Activated CD4-positive, alpha-beta T cell treated with anti-CD3 and anti-CD28 coated beads for 36 hours (primary cell): ENCODE data around the gene CDKL2. TPM values are rescaled to one million over a fixed set of nuclear protein-coding genes. Genes with fewer than 3 reads are reported as not detected.
"Not testable (repeated sequence)": the region's sequence is repeated elsewhere in the genome, so short reads cannot be mapped to it uniquely, and the experiment has no call there.

ENCODE experiments used
- ATAC-seq: fragments of 200-7000 bp; cut with Tn5 transposase; one replicate; pipeline ENCODE4 v1.10.0; 2021; ENCODE audit warnings: mild to moderate bottlenecking, moderate library complexity
- CTCF ChIA-PET: fragments of 350-600 bp; sonication (Branson Sonifier 250); formaldehyde crosslinking; loops from one replicate; lab custom pipeline; 2021; ENCODE audit warnings: antibody characterized with exemption; lab: Charles Lee
- POLR2A ChIA-PET: fragments of 350-600 bp; sonication (Branson Sonifier 250); formaldehyde crosslinking; loops from one replicate; lab custom pipeline; 2021; ENCODE audit warnings: antibody characterized with exemption, inconsistent platforms; lab: Charles Lee
- DNase-seq: peaks from one replicate; pipeline ENCODE4 v3.0.0-alpha.2; 2020
- H3K27ac Mint-ChIP-seq: one replicate; pipeline ENCODE4 v1.8.0; 2021; ENCODE audit warnings: mixed read lengths
- H3K27me3 Mint-ChIP-seq: one replicate; pipeline ENCODE4 v1.8.0; 2021; ENCODE audit warnings: mixed read lengths
- H3K36me3 Mint-ChIP-seq: one replicate; pipeline ENCODE4 v1.8.0; 2021; ENCODE audit warnings: low read depth, mixed read lengths
- H3K4me1 Mint-ChIP-seq: one replicate; pipeline ENCODE4 v1.8.0; 2021; ENCODE audit warnings: mixed read lengths
- H3K4me3 Mint-ChIP-seq: one replicate; pipeline ENCODE4 v1.8.0; 2021; ENCODE audit warnings: mild to moderate bottlenecking, moderate library complexity, mixed read lengths
- H3K9me3 Mint-ChIP-seq: one replicate; pipeline ENCODE4 v1.8.0; 2021; ENCODE audit warnings: low read depth, mixed read lengths
- intact Hi-C, 2 experiments: fragments of 100-400 bp; cut with DNase I in 1 of 2; cut with micrococcal nuclease in 1 of 2; formaldehyde crosslinking; loops; one replicate each; pipeline versions ENCODE4 v1.14.2 to v1.15.1; 2022 to 2024; cut with DNase I, micrococcal nuclease
- total RNA-seq, 2 experiments: library from RNA; stranded (reverse); gene quantifications; one replicate each; pipeline ENCODE4 v1.2.3, GENCODE V29; 2021

CDKL2 gene
- total RNA-seq, 2 experiments from 2014 or later: 0.62 to 0.91 TPM

DNA sequence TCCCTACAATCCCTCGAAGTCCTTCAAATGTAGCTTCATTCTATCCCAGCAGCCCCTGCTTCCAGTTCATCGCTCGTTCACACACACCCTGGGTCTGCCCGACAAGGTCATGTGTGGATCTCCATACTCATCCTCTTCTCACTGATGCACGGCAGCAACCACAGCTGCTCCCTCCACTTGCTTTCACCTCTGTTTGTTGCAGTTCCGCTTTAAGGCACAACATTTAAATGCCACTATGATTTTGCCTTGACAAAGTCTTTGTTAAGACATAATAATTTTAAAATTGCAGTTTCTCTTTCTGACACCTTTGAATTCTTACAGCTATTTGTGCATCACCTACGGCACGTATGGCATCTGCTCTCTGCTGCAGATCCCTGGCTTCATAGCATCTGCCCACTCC lies 72.6 kb downstream of the CDKL2 start:
- Mint-ChIP-seq H3K27me3 (peaks cover 2% of the 10 kb centered on the region), H3K36me3 (no peaks in the 10 kb centered on the region), H3K4me3 (no peak overlapping the region), H3K27ac (no peak overlapping the region), H3K4me1 (no peaks in the 10 kb centered on the region), H3K9me3 (no peaks in the 10 kb centered on the region)
- POLR2A ChIA-PET: no interaction called here
- intact Hi-C loops: no loop called here
- ATAC-seq: no peak
- no peak for DNase-seq
- CTCF ChIA-PET: interaction anchor here (0.6 to 0.7 kb wide), 2 partner anchors 110 to 248 kb away, joined by 3 read pairs; no protein-coding TSS in a partner anchor

GRCh38 chr4:75555294-75556164 lies 74.8 kb downstream of the CDKL2 start, which contains the start of gene ODAPH:
Gene ODAPH (plus strand): TSS chr4:75556066. CDS start chr4:75556083, 17 bp downstream.
- no peaks in the 10 kb centered on the region for H3K4me1 Mint-ChIP-seq
- DNase-seq (peak; percentile 47), ATAC-seq (peak; percentile 86)
- H3K27me3 Mint-ChIP-seq: peaks cover 2% of the 10 kb centered on the region
- no peak within 1 kb of the TSS for H3K27ac Mint-ChIP-seq
- no peaks in the 10 kb centered on the region for H3K9me3 Mint-ChIP-seq
- no peaks in the 10 kb centered on the region for H3K36me3 Mint-ChIP-seq
- H3K4me3 Mint-ChIP-seq: no peak within 1 kb of the TSS
- CTCF ChIA-PET: interaction anchor here (0.7 to 0.8 kb wide), 2 partner anchors 13 to 140 kb away, joined by 3 read pairs; no protein-coding TSS in a partner anchor
- POLR2A ChIA-PET: no interaction called here
- intact Hi-C loops: no loop called here

DNA sequence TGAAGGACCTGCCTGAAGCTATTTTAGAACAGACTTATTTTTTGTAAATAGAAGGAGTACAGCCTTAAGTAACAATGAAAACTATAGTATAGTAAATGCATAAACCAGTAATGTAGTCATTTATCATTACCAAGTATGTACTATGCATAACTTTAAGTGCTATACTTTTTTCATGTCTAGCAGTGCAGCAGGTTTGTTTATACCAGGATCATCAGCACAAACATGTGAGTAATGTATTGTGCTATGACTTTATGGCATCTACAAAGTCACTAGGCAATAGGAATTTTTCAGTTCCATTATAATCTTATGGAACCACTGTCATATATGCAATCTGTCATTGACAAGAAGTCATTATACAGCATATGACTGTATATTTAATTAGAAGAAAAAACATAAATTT lies 77.9 kb downstream of the CDKL2 start:
- POLR2A ChIA-PET: no interaction called here
- intact Hi-C loops: no loop called here
- Mint-ChIP-seq H3K4me1 (no peaks in the 10 kb centered on the region), H3K4me3 (no peak overlapping the region), H3K27me3 (no peaks in the 10 kb centered on the region), H3K36me3 (no peaks in the 10 kb centered on the region), H3K27ac (no peak overlapping the region), H3K9me3 (no peaks in the 10 kb centered on the region)
- ATAC-seq: no peak
- no peak for DNase-seq
- CTCF ChIA-PET: no interaction called here

DNA sequence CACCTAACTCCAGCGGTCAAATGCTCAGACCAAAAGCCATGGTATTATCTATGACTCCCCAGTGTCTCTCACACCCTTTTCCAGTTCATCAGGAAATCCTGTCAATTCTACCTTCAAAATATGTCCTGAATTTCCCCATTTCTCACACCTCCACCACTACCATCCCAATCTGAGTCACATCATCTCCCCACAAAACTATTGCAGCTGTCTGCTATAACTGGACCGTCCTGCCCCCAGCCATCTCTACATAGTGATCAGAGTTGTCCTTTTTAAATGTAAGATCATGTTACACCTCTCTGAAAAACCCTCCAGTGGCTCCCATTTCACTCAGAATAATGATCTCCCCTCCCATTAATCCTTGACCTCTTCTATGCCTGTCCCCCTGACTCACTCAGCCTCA lies 81.3 kb downstream of the CDKL2 start:
- no peak overlapping the region for H3K27ac Mint-ChIP-seq
- intact Hi-C loops: no loop called here
- no peaks in the 10 kb centered on the region for H3K27me3 Mint-ChIP-seq
- POLR2A ChIA-PET: no interaction called here
- no peak for DNase-seq
- no peaks in the 10 kb centered on the region for H3K4me1 Mint-ChIP-seq
- no peaks in the 10 kb centered on the region for H3K9me3 Mint-ChIP-seq
- ATAC-seq: no peak
- no peak overlapping the region for H3K4me3 Mint-ChIP-seq
- CTCF ChIA-PET: no interaction called here
- H3K36me3 Mint-ChIP-seq: no peaks in the 10 kb centered on the region

- Mint-ChIP-seq H3K4me1 (no peaks in the 10 kb centered on the region), H3K27ac (no peak overlapping the region), H3K4me3 (no peak overlapping the region), H3K9me3 (no peaks in the 10 kb centered on the region), H3K36me3 (no peaks in the 10 kb centered on the region), H3K27me3 (no peaks in the 10 kb centered on the region)
- ChIA-PET CTCF (interaction anchor here (0.5 to 0.6 kb wide), 2 partner anchors 11 to 1141 kb away, joined by 3 read pairs; no protein-coding TSS in a partner anchor), POLR2A (no interaction called here)
- no peak for DNase-seq
- intact Hi-C loops: no loop called here
- ATAC-seq: no peak
Measured at GRCh38 chr4:75547647-75548387, 82.5 kb downstream of the CDKL2 start.

DNA sequence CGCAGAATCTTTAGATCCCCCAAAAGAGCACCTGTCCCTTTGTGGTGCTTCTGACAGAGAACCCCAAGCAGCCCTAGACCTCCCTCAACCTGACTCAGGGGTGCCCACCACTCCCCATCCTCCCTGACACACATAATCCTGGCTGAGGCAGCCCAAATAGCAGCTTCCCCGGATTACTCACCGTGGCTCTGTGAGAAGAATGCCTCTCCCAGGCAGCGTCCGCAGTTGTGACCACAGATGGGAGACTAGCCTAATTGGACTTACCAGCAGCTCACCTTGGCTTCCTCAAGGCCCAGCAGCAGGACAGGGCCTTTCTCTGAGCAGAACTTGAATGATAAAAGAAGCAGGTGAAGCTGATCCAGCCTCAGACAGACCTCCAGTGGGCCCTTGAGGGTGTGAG lies 84.8 kb downstream of the CDKL2 start:
- ChIA-PET CTCF (no interaction called here), POLR2A (no interaction called here)
- no peaks in the 10 kb centered on the region for H3K9me3 Mint-ChIP-seq
- no peak overlapping the region for H3K27ac Mint-ChIP-seq
- ATAC-seq (no peak), DNase-seq (no peak)
- no peaks in the 10 kb centered on the region for H3K27me3 Mint-ChIP-seq
- intact Hi-C loops: no loop called here
- no peaks in the 10 kb centered on the region for H3K4me1 Mint-ChIP-seq
- H3K36me3 Mint-ChIP-seq: no peaks in the 10 kb centered on the region
- no peak overlapping the region for H3K4me3 Mint-ChIP-seq

GRCh38 chr4:75544870-75545269 lies 85.5 kb downstream of the CDKL2 start:
- H3K4me3 Mint-ChIP-seq: no peak overlapping the region
- H3K27me3 Mint-ChIP-seq: no peaks in the 10 kb centered on the region
- CTCF ChIA-PET: no interaction called here
- intact Hi-C loops: no loop called here
- H3K36me3 Mint-ChIP-seq: no peaks in the 10 kb centered on the region
- POLR2A ChIA-PET: no interaction called here
- H3K27ac Mint-ChIP-seq: no peak overlapping the region
- DNase-seq: no peak
- no peaks in the 10 kb centered on the region for H3K9me3 Mint-ChIP-seq
- no peak for ATAC-seq
- no peaks in the 10 kb centered on the region for H3K4me1 Mint-ChIP-seq

DNA sequence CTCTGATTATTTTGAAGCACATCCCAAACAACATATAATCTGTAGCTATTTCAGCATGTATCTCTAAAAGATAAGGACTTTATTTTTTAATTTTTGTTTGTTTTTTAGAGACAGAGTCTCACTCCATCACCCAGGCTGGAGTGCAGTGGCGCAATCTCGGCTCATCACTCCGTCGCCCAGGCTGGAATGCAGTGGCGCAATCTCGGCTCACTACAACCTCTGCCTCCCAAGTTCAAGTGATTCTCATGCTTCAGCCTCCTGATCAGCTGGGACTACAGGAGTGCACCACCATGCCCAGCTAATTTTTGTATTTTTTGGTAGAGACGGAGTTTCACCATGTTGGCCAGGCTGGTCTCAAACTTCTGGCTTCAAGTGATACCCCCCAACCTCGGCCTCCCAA lies 86.1 kb downstream of the CDKL2 start:
- H3K27me3 Mint-ChIP-seq, H3K4me1 Mint-ChIP-seq, CTCF ChIA-PET, intact Hi-C loops, POLR2A ChIA-PET, DNase-seq, H3K4me3 Mint-ChIP-seq, H3K27ac Mint-ChIP-seq, H3K36me3 Mint-ChIP-seq, H3K9me3 Mint-ChIP-seq, ATAC-seq: not testable (repeated sequence)

DNA sequence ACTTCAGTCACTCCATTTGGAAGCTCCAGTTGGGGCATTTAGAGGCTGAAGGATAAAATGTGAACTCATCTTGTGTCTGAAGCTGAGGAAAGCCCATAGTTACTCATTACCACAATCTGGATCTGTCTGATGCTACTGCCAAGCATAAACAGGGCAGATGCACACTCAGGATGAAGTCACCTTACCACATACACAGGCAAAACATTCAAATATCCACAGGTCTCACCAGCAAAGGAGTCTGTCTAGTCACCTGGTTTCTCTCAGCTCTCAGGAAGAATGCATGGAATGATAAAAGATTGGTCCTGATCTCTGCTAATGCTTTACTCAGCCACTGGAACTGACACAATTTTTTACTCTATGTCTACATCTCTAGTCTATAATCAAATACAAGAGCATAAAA lies 87.5 kb downstream of the CDKL2 start:
- POLR2A ChIA-PET: interaction anchor here (0.5 kb wide), 1 partner anchor 60 kb away, joined by 3 read pairs; no protein-coding TSS in a partner anchor
- no peak overlapping the region for H3K4me3 Mint-ChIP-seq
- no peak overlapping the region for H3K27ac Mint-ChIP-seq
- ATAC-seq (peak; percentile 78), DNase-seq (no peak)
- H3K27me3 Mint-ChIP-seq: no peaks in the 10 kb centered on the region
- H3K9me3 Mint-ChIP-seq: no peaks in the 10 kb centered on the region
- CTCF ChIA-PET: interaction anchor here (1.1 to 1.2 kb wide), 2 partner anchors 12 to 16 kb away, joined by 3 read pairs; no protein-coding TSS in a partner anchor
- no peaks in the 10 kb centered on the region for H3K4me1 Mint-ChIP-seq
- intact Hi-C loops: no loop called here
- no peaks in the 10 kb centered on the region for H3K36me3 Mint-ChIP-seq

- H3K4me1 Mint-ChIP-seq, intact Hi-C loops, POLR2A ChIA-PET, H3K27me3 Mint-ChIP-seq, DNase-seq, CTCF ChIA-PET, H3K9me3 Mint-ChIP-seq, H3K27ac Mint-ChIP-seq, ATAC-seq, H3K4me3 Mint-ChIP-seq: not testable (repeated sequence)
- H3K36me3 Mint-ChIP-seq: peaks cover 13% of the 10 kb centered on the region
Measured at GRCh38 chr4:75537308-75537707, 93.0 kb downstream of the CDKL2 start.

DNA sequence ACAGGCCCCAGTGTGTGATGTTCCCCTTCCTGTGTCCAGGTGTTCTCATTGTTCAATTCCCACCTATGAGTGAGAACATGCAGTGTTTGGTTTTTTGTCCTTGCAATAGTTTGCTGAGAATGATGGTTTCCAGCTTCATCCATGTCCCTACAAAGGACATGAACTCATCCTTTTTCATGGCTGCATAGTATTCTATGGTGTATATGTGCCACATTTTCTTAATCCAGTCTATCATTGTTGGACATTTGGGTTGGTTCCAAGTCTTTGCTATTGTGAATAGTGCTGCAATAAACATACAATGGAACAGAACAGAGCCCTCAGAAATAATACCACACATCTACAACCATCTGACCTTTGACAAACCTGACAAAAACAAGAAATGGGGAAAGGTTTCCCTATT lies 96.4 kb downstream of the CDKL2 start:
- peaks cover 43% of the 10 kb centered on the region for H3K36me3 Mint-ChIP-seq
- POLR2A ChIA-PET, intact Hi-C loops, H3K4me3 Mint-ChIP-seq, H3K27me3 Mint-ChIP-seq, H3K4me1 Mint-ChIP-seq, ATAC-seq, CTCF ChIA-PET, DNase-seq, H3K27ac Mint-ChIP-seq: not testable (repeated sequence)
- peaks cover 15% of the 10 kb centered on the region for H3K9me3 Mint-ChIP-seq
